NCI-H2107 treated with DMSO at 0.1 percent for 48 hours (cell line): ENCODE measurements around the gene WNK2.
"Not testable (repeated sequence)": the region's sequence is repeated elsewhere in the genome, so short reads cannot be mapped to it uniquely, and the experiment has no call there.

Source experiments
- DNase-seq: peaks from one replicate; lab custom pipeline; 2025; ENCODE audit not compliant: unreplicated experiment; lab: John Stamatoyannopoulos, UW

The WNK2 gene

GRCh38 chr9:93365427-93366118, 181.6 kb downstream of the WNK2 start:
- no peak for DNase-seq

GRCh38 chr9:93366119-93366447, 182.1 kb downstream of the WNK2 start:
- no peak for DNase-seq

- DNase-seq, result not testable (repeated sequence)
These were observed 182.5 kb downstream of the WNK2 start for GRCh38 chr9:93366486-93366885.

GRCh38 chr9:93368437-93368836, 184.5 kb downstream of the WNK2 start:
- no peak for DNase-seq

- DNase-seq, result no peak
These were observed 185.7 kb downstream of the WNK2 start for GRCh38 chr9:93369686-93370085.
